Measurements from ENCODE around the gene TRPC4.

DNA sequence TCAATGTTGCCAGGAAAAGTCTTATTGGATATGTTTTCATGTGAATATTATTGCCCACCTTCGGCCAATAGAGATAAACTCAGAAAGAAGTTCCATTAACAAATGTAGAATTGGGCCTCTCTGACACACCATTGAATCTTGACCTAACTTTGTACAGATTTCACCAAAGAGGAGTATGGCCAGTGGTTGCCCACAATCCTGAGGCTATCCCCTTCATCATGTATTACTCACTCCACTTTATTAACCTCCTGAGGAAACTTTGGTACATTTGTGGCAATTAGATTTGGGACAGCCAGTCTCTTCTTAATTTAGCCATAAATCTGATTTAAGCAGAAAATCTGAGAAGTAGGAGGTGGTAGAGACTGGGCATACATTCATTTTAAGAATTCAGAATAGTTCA is 217.7 kb downstream of the TRPC4 start:
- TF ChIP-seq POLR2AphosphoS5 (IDR thresholded peaks at IDR 0.05) = no peak
- no peak for TF ChIP-seq CTCF (IDR thresholded peaks at IDR 0.05)

Measured in esophagus muscularis mucosa (tissue), 3 donors.